NOMO-1 treated with DMSO at 0.1 percent for 48 hours (cell line): Measurements from ENCODE around the gene ARHGEF1.

ENCODE experiments used
- DNase-seq: peaks from one replicate; lab custom pipeline; 2025; ENCODE audit not compliant: unreplicated experiment; lab: John Stamatoyannopoulos, UW

The ARHGEF1 gene

GRCh38 chr19:41945135-41945766, 62.3 kb downstream of the ARHGEF1 start:
- no peak for DNase-seq

GRCh38 chr19:41947091-41947490, 64.1 kb downstream of the ARHGEF1 start:
- no peak for DNase-seq

- DNase-seq, result peak; percentile 37
Observed at GRCh38 chr19:41951686-41952172, 68.7 kb downstream of the ARHGEF1 start.

- no peak for DNase-seq
Observed at GRCh38 chr19:41955521-41955920, 72.5 kb downstream of the ARHGEF1 start.

- no peak for DNase-seq
Observed at GRCh38 chr19:41956621-41957020, 73.6 kb downstream of the ARHGEF1 start.
